GM10248 (cell line): ENCODE measurements around the gene SCG3.

Experiments
- CTCF ChIA-PET: fragments of 300-600 bp; sonication (Branson Sonifier 250); formaldehyde crosslinking; extraction: SDS; loops from one replicate; lab custom pipeline; 2021; ENCODE audit warnings: antibody characterized with exemption; lab: Yijun Ruan, JAX
- POLR2A ChIA-PET: fragments of 350-650 bp; sonication (Branson Sonifier 250); formaldehyde crosslinking; extraction: SDS; loops from one replicate; lab custom pipeline; 2020; ENCODE audit warnings: antibody characterized with exemption; lab: Yijun Ruan, JAX
- DNase-seq: peaks from one replicate; pipeline ENCODE4 v3.0.0; 2012; ENCODE audit errors: extremely low spot score
- CTCF ChIP-seq: IDR thresholded peaks from 2 replicates; pipeline ENCODE4 v1.5.1; 2012; ENCODE audit warnings: mild to moderate bottlenecking, low read depth; ENCODE audit errors: extremely low read depth, missing control alignments, control extremely low read depth

SCG3 gene

GRCh38 chr15:51721199-51721960, 40.1 kb downstream of the SCG3 start:
- CTCF ChIA-PET, result interaction anchor here (1.4 to 1.7 kb wide), 3 partner anchors 11 to 54 kb away, joined by 4 to 6 read pairs (median 5); no protein-coding TSS in a partner anchor
- no peak for TF ChIP-seq CTCF
- no peak for DNase-seq
- POLR2A ChIA-PET, result no interaction called here

- ChIA-PET CTCF (interaction anchor here (1.3 kb wide), 1 partner anchor 52 kb away, joined by 4 read pairs; no protein-coding TSS in a partner anchor), POLR2A (no interaction called here)
- no peak for TF ChIP-seq CTCF
- DNase-seq, result no peak
These were observed 42.9 kb downstream of the SCG3 start for GRCh38 chr15:51724199-51724598.

- POLR2A ChIA-PET, result no interaction called here
- no peak for TF ChIP-seq CTCF
- no peak for DNase-seq
- CTCF ChIA-PET, result interaction anchor here (1.3 kb wide), 1 partner anchor 52 kb away, joined by 4 read pairs; no protein-coding TSS in a partner anchor
These were observed 43.4 kb downstream of the SCG3 start for GRCh38 chr15:51724673-51725072.

- peak; percentile 37 for DNase-seq
- POLR2A ChIA-PET, result no interaction called here
- CTCF ChIA-PET, result interaction anchor here (1.8 to 2.0 kb wide), 2 partner anchors 10 to 50 kb away, joined by 7 read pairs; no protein-coding TSS in a partner anchor
- no peak for TF ChIP-seq CTCF
These were observed 45.2 kb downstream of the SCG3 start for GRCh38 chr15:51726302-51727073.

GRCh38 chr15:51727141-51727897, 46.0 kb downstream of the SCG3 start:
- CTCF ChIA-PET, result interaction anchor here (1.8 kb wide), 1 partner anchor 49 kb away, joined by 7 read pairs; no protein-coding TSS in a partner anchor

More at GRCh38 chr15:51727141-51727897, 46.0 kb downstream of the SCG3 start:
- TF ChIP-seq CTCF, result peak; percentile 8
- POLR2A ChIA-PET, result no interaction called here
- no peak for DNase-seq
